HG02678 (cell line): ENCODE results near the gene PANK2.
"Not testable (repeated sequence)": the region's sequence is repeated elsewhere in the genome, so short reads cannot be mapped to it uniquely, and the experiment has no call there.

Experiments used
- ATAC-seq: cut with Tn5 transposase; IDR thresholded peaks from one replicate; pipeline ENCODE4 v1.9.1; 2021; ENCODE audit warnings: mild to moderate bottlenecking, moderate library complexity; ENCODE audit not compliant: unreplicated experiment

The PANK2 gene

DNA sequence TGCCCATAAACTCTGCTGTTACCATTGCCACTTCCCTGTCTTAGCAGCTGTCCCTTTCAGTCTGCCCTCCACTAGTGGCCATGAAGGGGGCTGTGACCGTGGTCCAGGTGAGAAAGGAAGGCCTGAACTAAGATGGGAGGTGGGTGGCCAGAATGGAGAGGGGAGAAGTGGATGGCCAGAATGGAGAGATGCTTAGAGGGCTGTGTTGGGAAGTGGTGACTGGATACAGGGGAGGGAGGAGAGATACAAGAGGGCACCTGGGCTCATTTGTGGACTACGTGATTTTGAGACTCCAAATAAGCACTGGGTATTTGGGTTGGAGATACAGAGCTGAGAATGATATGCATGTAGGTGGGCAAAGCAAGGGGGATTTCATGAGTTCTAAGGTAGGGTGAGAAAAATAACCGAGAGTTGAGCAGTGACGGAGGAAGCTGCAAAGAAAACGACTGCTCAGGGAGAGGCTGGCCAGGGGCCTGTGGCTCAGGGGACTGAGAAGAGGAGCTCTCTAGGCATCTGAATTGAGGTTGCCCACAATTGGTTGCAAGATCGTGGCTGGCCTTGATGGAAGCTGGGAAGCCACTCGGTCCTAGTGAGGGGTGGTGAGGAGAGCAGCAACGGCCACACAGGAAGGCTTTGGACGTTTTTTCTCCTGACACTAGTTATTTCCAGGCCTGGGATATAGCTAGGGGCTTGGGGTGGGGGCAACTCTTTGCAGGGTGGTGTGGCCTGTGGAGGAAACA, 36.9 kb downstream of the PANK2 start:
- ATAC-seq = no peak

DNA sequence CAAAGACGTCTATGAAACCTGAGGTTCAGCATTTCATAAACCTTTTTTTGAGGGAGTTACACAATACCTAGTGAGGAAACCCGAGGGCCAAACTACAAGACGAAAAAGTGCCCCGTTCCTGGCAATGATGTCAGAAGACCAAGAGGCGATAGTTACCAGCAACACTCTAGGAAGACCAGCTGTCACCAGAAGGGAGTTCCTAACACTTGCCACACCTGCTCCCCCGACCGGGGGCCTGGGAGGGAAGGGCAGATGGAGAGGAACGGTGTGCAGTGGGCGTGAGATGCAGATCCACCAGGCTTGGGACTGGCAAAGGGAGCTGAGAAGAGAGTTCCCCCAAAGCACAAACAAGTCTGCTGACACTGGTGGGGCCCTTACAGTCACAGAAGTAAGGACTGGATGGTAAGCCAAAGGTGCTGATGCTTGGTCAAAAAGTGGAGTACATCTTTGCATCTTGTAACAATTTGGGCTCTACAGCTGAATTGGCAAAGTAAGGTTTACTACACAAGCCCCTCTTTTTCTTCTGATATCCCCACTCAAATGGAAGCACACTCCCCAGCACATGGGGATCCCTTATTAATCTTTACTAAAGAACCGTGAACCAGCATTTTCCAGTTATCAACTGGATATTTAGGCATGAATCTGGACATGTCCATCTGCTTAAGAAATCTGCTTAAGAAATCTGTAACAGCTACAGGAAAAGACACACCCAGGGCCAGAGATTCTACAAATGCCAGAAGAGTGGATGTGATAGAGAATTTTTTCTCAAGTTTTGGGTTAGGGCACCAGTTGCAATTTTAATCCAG, 38.5 kb downstream of the PANK2 start:
- ATAC-seq = no peak

DNA sequence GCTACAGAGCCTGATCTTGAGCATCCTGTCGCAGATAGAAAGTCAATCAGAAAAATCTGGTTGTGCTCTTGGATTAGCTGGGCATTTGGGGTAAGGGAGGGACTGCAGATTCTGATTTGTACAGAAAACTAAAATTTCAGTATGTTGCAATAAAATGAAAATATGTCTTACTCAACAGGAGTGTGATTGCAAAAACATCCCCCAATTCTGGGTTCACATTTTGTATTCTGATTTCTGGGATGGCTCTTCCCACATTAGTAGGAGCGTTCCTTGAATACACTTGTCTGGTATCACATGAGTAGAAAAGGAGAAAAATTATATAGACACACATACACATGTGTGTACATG, 40.5 kb downstream of the PANK2 start:
- no peak for ATAC-seq

DNA sequence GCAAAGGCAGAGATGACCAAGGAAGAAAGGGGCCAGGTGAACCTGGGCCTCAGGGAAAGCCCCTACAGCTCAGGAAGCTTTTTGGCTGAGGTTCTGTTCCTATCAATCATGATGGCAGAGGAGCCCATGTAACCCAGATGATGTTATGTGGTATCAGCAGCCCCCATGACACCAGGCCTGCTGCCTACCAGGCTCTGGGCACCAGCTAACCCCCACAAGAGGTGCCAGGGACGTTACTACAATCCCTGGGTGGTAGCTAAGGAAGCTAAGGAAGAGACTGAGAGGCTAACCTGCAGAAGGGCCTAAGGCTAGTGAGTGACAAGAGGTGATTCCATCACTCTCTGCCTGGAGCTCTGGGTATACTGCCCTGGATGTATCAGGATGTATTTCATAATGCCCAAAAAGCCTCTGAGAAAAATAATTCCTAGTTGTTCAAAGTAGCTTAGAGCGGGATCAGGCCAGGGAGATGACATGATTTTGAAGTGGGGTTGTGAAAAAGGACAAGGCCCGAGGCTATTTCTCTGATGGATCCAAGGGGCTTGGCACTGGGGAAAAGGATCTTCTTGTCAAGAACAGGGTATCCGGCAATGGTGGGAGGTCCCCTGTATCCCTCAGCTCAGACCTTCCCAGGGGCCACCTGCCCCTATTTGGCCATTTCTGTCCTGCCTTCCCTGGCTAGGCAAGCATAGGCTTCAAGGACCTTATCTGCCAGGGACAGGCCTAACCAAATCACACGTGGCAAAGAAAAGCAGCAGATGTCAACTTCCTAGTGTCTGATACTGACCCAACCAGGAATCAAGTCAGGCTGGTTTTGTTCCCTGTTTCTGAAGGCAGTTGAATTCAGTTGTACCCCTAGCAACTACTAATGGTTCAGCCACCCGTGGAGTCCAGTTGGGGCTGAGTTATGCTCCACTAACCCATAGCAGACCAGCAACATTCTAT, 41.3 kb downstream of the PANK2 start:
- no peak for ATAC-seq

DNA sequence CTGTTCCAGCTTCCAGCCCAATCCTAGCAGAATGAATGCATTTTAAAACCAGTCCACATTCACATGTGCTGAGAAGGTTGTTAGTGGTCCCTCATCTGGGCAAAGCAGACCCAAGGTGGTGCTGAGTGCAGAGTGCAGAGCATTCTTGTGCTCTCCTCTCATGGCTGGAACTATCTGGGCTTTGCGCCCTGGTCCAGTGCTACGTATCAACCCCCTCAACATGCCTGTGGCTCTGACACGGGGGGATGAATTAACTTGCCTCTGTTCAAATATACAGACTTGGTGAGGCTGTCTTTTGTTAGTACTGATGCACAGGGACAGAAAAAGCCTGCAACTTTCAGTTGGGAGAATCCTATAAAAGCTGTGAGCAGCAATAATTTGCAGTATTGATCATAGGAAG, 42.5 kb downstream of the PANK2 start:
- no peak for ATAC-seq

DNA sequence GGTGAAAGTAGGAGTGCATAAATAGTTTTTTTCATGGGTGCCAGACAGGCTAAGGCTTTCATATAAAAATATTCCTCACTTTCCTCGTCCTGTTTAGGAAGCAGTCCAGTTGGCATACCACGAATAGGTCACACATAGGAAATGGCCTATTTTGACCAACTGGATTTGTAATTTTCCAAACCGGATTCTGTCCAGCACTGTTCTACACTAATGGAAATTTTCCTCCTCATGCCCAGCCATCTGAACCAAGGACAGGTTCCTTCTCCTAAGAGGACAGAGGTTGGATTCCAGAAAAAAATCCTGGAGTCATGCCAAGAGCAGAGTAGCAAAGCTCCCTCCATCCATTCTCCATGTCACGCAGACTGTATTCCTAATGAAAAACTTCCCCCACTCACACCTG, 43.1 kb downstream of the PANK2 start:
- ATAC-seq = no peak

DNA sequence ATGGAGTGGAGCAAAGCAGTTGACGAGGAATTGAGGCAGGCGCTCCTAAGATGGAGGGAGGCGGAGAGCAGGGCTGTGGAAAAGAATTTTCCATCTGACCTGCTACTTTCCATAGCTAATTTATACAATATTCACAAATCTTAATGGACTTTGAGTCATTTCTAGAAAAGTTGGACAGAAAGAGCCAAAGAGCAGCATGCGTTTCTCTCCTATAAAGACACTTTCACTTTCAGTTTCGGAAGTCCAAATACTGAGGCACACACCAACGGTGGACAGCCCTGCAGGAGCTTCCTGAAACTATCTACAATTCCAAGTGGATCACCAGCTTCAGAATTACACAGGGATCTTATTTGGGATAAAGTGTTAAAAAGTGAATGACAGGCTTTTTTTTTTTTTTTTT, 43.5 kb downstream of the PANK2 start:
- ATAC-seq = no peak

DNA sequence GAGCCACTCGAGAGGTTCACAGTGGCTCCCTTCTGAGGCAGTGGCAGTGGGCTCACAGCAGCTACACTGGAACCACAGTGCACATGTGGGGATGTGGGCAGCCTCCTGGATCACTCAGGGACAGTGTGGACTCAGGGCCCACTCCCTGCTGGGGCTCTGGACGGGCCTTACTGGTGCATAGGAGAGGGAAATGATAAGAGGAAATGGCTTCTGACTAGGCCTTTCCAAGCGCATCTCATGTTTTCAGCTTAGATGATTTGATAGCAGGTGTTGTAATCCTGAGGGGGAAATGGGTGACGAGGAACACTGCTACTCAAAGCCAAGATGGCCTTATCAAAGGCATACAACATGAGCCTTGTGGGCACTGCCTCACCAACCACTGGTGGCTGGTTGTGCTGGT, 44.0 kb downstream of the PANK2 start:
- no peak for ATAC-seq

DNA sequence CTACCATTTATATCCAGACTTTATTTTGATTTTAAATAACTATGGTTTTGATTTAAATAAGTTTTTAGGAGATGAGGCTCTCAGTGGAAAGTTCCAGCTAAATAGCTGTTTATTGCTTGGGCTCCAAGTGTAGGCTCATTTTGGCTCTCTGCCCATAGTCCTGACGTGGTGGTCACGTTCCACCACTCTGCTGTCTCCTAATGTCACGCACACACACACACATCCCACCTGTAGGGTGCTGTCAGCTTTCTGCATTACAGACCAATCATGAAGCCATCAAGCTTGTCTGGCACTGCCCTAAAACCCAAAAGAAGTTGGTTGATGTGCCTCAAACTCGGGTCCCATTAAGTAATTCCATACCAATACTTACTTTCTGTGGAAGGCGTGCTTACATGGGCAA, 45.4 kb downstream of the PANK2 start:
- ATAC-seq = no peak

DNA sequence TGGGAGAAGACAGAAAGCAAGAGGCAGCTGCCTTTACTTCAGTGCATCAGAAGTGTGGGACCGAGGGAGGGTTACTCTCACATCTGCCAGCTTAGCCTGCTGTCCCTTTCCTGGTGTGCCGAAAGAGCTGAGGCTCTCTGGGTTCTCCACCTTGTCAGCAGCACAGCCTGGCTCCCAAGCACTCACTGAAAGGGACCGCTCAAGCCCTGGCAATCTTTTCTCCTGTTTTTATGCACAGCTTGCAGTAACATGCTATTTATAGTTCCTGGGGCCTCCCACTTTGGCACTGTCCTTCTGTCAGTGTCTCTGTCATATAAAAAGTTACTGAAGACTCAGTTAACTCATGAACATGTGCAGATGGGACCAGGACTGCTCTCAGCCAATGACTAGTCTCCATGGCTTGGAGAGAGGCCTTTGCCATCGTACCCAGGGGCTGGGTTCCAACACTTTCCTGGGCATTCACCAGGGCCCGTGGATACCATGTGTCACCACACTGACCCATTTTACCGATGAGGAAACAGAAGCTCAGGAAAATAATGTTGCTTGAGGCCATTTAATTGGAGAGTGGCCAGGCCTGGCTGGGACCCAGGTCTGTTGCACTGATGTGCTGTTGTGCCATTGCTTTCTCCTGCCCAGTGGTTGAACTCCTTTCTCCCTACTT, 46.2 kb downstream of the PANK2 start:
- ATAC-seq = no peak

DNA sequence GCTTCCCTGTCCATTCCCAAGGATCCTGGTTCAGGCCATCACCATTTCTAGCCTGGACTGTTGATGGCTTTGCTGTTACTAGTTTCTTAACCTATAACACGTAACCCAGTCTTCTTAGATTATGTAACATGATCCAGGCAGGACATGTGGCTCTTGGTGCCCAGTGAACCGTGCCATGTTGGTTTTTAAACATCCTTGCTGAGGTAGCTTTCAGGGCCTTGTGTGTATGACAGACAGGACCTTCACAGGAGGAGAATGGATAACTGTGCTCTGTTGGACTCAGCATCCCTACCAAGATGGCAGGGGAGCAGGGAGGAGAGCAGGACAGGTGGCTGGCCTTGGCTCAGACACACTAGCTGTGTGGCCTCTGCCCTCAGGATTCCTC, 46.8 kb downstream of the PANK2 start:
- ATAC-seq = no peak

DNA sequence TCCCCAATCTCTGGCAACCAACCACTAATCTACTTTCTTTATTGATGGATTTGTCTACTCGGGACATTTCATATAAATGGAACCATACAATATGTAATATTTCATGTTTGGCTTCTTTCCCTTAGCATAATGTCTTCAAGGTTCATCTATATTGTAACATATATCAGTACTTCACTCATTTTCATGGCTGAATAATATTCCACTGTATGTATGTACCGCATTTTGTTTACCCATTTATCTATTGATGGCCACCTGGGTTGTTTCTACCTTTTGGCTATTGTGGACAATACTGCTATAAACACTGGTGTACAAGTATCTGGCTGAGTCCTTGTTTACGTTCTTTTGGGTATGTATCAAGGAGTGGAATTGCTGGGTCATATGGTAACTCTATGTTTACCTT, 48.4 kb downstream of the PANK2 start:
- ATAC-seq = no peak

DNA sequence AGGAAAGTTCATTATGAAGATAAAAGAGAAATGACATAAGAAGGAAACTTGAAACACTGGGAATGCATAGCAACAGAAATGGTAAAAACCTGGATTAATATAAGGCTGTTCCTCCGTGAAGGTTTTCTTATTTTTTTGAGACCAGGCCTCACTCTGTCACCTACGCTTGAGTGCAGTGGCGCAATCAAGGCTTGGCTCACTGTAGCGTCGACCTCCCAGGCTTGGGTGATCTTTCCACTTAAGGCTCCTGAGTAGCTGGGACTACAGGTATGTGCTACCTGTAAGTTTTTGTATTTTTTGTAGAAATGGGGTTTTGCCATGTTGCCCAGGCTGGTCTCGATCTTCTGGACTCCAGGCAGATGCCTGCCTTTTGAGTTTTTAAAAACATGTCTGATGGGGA, 51.7 kb downstream of the PANK2 start:
- no peak for ATAC-seq

DNA sequence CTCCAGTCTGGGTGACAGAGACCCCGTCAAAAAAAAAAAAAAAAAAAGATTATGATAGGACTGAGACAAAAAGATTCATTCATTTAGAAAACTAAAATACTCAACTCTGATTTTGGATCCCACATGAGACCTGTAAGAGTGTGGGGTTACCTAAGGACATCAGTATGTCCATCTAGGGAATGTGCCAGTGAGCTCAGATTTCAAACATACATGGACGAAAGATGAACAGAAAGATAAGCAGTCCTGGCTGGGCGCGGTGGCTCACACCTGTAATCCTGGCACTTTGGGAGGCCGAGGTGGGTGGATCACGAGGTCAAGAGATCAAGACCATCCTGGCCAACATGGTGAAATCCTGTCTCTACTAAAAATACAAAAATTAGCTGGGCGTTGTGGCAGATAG, 57.5 kb downstream of the PANK2 start:
- not testable (repeated sequence) for ATAC-seq

DNA sequence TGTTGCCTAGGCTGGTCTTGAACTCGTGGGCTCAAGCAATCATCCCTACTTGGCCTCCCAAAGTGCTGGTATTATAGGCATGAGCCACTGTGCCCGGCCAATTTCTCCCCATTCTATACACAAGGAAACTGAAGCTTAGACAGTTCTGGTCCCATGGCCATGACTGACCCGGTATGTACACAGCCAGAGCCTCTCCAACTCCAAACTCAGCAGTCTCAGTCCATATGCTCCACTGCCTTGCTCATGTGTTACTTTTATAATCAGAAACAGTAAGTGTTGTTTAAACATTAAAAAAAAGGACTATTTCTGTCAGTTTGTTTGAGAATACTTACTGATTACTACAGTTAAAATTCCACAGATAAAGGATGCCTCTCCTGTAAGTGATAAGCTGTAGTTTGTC, 75.5 kb downstream of the PANK2 start:
- no peak for ATAC-seq

DNA sequence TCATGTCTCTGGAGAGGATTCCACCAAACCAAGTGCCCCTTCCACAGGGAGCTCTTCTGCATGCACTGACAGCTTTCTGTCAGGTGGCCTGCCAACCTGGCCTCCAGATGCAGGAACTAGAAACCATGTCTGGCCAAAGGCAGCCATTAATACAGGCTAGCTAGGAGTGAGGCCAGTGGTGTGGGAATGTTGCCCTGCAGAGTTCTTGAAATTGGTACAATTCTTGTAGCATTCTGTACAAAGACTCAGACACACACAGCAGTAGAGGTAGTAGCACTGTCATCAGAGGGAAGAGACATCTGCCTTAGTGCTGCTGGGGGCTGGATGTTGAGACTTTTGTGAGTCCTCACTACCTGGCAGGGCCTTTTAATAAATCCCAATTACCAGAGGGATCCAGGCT, 77.4 kb downstream of the PANK2 start:
- ATAC-seq = no peak

DNA sequence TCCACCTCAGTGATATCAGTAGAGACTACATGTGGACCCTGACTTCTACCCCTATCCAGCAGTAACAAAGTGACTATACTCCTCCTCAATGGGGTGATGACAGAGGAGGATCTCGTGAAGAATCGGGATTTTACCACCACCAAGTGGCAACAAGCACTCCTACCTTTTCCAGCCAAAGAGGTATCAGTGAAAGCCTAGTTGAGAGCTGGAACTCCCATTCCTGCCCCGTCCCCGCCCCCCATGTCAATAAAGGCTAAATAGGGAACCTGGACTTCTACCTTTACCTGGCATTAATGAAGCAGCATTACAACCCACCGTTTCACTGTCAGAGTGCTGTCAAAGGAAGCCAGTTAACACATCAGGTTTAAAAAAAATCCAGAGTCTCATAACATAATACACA, 80.8 kb downstream of the PANK2 start:
- ATAC-seq = no peak

DNA sequence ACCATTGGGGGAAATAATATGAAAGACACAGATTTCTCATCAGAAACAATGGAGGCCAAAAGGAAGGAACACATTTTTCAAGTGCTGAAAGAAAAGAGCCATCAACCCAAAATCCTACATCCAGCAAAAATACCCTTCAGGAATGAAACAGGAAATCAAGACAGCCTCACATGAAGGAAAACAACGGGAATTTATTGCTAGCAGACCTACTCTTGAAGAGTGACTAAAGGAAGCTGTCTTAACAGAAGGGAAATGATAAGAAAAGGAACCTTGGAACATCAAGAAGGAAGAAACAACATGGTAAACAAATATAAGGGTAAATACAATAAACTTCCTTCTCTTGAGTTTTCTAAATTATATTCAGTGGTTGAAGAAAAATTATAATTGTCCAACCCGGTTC, 82.0 kb downstream of the PANK2 start:
- ATAC-seq = no peak

DNA sequence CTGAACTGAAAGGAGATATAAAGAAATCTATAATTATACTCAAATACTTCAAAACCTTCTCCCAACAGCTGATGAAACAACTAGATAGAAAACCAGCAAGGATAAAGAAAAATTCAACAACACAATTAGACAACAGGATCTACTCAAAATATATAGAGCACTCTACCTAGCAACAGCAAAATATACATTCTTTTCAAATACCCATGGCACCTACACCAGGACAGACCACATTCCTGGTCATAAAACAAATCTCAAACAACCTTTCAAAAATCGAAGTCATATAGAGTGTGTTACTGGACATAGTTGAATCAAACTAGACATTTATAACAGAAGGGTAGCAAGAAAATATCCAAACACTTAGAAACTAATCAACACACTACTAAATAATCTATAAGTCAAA, 83.0 kb downstream of the PANK2 start:
- no peak for ATAC-seq

DNA sequence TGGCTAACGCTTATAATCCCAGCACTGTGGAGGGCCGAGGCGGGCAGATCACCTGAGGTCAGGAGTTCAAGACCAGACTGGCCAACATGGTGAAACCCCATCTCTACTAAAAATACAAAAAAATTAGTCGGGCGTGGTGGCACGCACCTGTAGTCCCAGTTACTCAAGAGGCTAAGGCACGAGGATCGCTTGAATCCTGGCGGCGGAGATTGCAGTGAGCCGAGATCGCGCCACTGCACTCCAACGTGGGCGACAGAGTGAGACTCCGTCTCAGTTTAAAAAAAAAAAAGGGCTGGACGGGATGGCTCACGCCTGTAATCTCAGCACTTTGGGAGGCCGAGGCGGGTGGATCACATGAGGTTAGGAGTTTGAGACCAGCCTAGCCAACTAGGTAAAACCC, 83.4 kb downstream of the PANK2 start:
- not testable (repeated sequence) for ATAC-seq

DNA sequence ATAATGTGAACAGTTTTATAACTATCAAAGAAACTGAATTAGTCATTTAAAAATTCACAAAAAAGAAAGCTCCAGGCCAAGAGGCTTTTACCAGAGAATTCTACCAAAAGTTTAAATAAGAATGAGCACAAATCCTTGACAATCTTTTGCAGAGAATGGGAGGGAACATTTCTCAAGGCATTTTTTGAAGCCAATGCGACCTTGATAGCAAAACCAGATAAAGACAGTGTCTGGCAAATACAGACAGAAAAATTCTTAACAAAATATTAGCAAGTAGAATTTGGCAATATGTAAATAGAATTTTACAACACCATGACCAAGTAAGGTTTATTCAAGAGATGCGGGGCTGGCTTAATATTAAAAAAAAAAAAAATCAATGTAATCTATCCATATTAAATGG, 84.5 kb downstream of the PANK2 start:
- ATAC-seq = no peak
